ENCODE results near the gene ORC1. TPM values are rescaled to one million over a fixed set of nuclear protein-coding genes. Genes with fewer than 3 reads are reported as not detected.

The ORC1 gene
- total RNA-seq, 4 donors from 2014 or later, result 0.12 to 0.72 (median 0.57) TPM

DNA sequence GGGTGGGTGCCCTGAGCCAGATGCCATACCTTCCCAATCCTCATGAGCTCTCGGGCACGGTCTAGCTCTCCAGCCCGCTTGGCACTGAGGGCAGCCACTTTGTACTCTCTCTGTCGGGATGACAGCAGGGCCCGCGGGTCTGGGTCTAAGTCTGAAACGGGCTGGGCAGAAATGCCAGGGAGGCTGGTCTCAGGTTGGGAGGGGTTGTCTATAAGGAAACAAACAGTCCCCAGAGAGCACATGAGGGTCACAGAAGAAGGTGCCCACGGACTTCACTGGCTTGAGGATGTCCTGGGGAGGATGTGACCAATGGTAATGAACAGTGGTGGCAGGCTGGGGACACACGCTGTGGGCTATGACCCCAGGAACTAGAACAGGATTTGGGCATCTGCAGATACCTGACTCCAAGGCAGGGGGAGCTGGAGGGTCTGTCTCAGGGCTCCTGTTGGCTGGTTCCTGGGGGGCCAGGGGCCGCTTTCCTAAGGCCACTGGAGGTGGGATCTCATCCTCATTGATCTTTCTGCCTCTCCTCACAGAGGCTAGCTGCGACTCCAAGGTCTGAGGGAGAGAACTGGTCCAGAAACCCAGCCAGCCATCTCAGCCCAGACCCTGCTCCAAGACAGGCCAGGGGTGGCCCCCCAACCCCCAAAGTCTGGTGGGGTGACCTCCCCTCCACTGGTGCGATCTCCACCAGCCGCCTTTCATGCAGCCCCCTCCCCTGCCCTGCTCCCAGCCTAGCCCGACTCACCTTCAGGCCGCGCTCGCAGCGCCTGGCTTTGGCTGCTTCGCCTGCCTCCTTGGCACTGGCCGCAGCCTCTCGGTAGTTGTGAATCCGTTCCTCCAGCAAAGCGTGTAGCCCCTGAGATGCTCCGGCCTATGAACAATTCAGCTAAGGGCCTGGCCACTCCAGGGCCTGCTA, 44.3 kb downstream of the ORC1 start:
- WGBS, 2 donors (ENCODE audit: low coverage in 1 of 2), result 86 to 90% methylated on average over 2 to 12 of the region's 24 CpGs
- no peak overlapping the region for H3K4me3 ChIP-seq
- H3K4me1 ChIP-seq, result peaks cover 0 to 31% (median 8%) of the 10 kb centered on the region in 3 donors
- ATAC-seq, result no peak
- TF ChIP-seq EP300 (IDR thresholded peaks at IDR 0.05) (no peak), POLR2A (IDR thresholded peaks at IDR 0.05) (no peak), POLR2AphosphoS5 (IDR thresholded peaks at IDR 0.05) (no peak)
- TF ChIP-seq, protein P1, sequence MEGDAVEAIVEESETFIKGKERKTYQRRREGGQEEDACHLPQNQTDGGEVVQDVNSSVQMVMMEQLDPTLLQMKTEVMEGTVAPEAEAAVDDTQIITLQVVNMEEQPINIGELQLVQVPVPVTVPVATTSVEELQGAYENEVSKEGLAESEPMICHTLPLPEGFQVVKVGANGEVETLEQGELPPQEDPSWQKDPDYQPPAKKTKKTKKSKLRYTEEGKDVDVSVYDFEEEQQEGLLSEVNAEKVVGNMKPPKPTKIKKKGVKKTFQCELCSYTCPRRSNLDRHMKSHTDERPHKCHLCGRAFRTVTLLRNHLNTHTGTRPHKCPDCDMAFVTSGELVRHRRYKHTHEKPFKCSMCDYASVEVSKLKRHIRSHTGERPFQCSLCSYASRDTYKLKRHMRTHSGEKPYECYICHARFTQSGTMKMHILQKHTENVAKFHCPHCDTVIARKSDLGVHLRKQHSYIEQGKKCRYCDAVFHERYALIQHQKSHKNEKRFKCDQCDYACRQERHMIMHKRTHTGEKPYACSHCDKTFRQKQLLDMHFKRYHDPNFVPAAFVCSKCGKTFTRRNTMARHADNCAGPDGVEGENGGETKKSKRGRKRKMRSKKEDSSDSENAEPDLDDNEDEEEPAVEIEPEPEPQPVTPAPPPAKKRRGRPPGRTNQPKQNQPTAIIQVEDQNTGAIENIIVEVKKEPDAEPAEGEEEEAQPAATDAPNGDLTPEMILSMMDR (IDR thresholded peaks at IDR 0.05), result no peak
- H3K27ac ChIP-seq, result no peak overlapping the region
- H3K27me3 ChIP-seq, result no peaks in the 10 kb centered on the region
- no peaks in the 10 kb centered on the region for H3K9me3 ChIP-seq
- peaks cover 0 to 94% of the 10 kb centered on the region in 2 donors for H3K36me3 ChIP-seq

DNA sequence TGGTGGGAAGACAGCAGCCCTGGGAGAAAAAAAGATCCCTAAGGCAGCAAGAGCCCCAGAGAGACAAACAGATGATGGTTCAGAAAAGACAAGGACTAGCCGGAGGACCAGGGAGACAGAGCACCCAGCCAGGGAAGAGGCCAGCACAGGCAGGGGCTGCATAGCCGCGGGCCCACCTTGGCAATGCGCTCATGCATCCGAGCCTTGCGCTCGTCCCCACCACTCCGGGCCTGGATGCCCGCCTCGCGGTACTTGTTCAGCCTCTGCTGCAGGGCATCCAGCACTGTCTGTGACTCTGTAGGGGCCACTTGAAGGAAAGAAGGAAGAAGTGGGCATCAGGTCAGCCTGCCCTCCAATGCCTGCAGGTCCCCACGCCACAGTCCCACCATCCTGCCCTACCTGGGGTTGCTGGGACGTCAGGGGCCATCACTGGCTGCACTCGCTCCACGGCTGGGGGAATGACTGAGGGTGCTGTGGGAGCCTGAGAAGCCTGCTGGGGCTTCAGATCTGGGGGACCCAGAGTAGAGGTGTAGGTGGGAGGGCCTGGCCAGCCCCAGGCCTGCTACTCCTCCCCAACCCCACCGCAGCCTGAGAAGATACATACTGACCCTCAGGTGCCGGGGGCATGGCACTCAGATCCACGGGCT, 45.2 kb downstream of the ORC1 start:
- Histone ChIP-seq H3K9me3 (no peaks in the 10 kb centered on the region), H3K27me3 (no peaks in the 10 kb centered on the region), H3K36me3 (peaks cover 2 to 99% of the 10 kb centered on the region in 2 donors), H3K27ac (no peak overlapping the region), H3K4me3 (no peak overlapping the region), H3K4me1 (peaks cover 0 to 22% (median 0%) of the 10 kb centered on the region in 3 donors)
- no peak for ATAC-seq
- 95% methylated on average over 11 of the region's 18 CpGs; no CpG with 5 or more reads in 1 of the 2 donors for WGBS, 2 donors (ENCODE audit: low coverage in 1 of 2)
- TF ChIP-seq POLR2AphosphoS5 (IDR thresholded peaks at IDR 0.05) (no peak), POLR2A (IDR thresholded peaks at IDR 0.05) (no peak), EP300 (IDR thresholded peaks at IDR 0.05) (no peak)
- TF ChIP-seq, protein P1 (IDR thresholded peaks at IDR 0.05), result no peak

DNA sequence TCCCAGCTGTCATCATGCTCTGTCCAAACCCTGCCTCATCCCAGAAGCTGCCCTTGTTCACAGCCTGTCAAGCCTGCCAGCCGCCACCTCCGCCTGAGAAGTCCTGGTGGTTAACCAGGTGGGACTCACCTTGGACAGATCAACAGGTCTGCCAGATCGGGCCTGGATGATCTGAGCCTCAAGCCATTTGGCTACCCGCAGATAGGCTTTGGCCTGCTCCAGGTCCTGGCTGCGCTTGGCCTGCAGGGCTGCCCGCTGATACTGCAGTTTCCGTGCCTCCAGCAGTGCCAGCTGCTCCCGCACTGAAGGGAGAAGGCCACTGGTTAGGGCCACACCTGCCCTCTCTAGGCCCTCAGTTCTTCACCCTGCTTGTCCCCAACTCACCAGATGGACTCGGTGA, 46.8 kb downstream of the ORC1 start:
- WGBS, 2 donors (ENCODE audit: low coverage in 1 of 2), result 83% methylated on average over 6 of the region's 9 CpGs; no CpG with 5 or more reads in 1 of the 2 donors
- Histone ChIP-seq H3K4me1 (peaks cover 0 to 11% (median 0%) of the 10 kb centered on the region in 3 donors), H3K9me3 (no peaks in the 10 kb centered on the region), H3K36me3 (peaks cover 2 to 100% of the 10 kb centered on the region in 2 donors), H3K4me3 (no peak overlapping the region), H3K27ac (no peak overlapping the region), H3K27me3 (no peaks in the 10 kb centered on the region)
- TF ChIP-seq POLR2A (IDR thresholded peaks at IDR 0.05) (no peak), POLR2AphosphoS5 (IDR thresholded peaks at IDR 0.05) (no peak), EP300 (IDR thresholded peaks at IDR 0.05) (no peak)
- TF ChIP-seq, protein P1 (IDR thresholded peaks at IDR 0.05), result no peak
- no peak for ATAC-seq

DNA sequence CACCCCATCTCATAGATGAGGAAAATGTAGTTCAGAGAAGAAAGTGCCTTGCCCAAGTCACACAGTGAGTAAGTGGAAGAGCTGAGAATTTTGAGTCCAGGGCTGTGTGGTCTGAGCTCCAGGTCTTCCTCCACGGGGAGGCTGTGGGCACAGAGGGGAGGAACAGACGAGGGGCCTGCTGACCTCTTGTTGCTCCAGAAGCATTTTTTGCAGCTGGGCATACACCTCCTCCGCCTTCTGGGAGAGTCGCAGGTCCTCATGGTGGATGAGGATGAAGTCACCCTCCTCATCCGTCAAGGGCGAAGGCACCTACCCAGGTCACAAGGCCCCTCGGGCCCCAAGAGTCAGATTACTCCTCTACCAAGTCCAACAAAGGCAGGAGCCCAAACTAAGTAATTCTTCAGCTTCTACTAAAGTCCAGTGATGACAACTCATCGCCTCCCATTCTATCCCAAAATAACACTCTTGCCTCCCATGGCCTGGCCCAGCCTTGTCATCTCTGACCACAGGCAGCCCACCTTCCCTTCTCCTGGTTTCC, 47.3 kb downstream of the ORC1 start:
- H3K9me3 ChIP-seq, result no peaks in the 10 kb centered on the region
- no peak overlapping the region for H3K4me3 ChIP-seq
- H3K4me1 ChIP-seq, result peaks cover 0 to 5% (median 0%) of the 10 kb centered on the region in 3 donors
- no peak overlapping the region for H3K27ac ChIP-seq
- WGBS, 2 donors (ENCODE audit: low coverage in 1 of 2), result 89% methylated on average over 5 of the region's 8 CpGs
- no peak for TF ChIP-seq POLR2AphosphoS5 (IDR thresholded peaks at IDR 0.05)
- TF ChIP-seq POLR2A (IDR thresholded peaks at IDR 0.05), result no peak
- TF ChIP-seq, protein P1 (IDR thresholded peaks at IDR 0.05), result no peak
- TF ChIP-seq EP300 (IDR thresholded peaks at IDR 0.05), result no peak
- H3K36me3 ChIP-seq, result peaks cover 2 to 100% of the 10 kb centered on the region in 2 donors
- H3K27me3 ChIP-seq, result no peaks in the 10 kb centered on the region
- ATAC-seq, result no peak
